HG03575 (cell line): ENCODE results near the gene TOM1.

Experiments used
- ATAC-seq: cut with Tn5 transposase; IDR thresholded peaks from one replicate; pipeline ENCODE4 v1.9.1; 2021; ENCODE audit not compliant: unreplicated experiment, insufficient number of reproducible peaks, low FRiP score; ENCODE audit errors: extremely low read depth

TOM1 gene

DNA sequence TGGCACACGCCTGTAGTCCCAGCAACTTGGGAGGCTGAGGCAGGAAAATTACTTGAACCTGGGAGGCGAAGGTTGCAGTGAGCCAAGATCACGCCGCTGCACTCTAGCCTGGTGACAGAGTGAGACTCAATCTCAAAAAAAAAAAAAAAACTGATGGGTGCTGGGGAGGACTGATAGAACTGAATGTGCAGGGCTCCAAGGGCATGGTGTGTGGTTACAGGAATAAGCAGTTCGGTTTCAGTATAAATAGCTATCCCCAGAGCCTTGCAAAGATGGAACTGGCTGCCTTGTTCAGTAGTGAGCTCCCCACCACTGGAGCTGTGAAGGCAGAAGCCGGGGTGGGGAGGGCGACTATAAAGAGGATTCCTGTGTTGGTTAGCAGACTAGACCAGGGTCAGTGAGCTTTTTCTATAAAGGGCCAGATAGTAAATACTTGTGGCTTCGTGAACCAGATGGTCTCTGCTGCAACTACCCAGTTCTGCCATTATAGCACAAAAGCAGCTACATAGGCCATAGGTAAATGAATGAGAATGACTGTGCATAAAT is 5.9 kb downstream of the TOM1 start:
- ATAC-seq = no peak

DNA sequence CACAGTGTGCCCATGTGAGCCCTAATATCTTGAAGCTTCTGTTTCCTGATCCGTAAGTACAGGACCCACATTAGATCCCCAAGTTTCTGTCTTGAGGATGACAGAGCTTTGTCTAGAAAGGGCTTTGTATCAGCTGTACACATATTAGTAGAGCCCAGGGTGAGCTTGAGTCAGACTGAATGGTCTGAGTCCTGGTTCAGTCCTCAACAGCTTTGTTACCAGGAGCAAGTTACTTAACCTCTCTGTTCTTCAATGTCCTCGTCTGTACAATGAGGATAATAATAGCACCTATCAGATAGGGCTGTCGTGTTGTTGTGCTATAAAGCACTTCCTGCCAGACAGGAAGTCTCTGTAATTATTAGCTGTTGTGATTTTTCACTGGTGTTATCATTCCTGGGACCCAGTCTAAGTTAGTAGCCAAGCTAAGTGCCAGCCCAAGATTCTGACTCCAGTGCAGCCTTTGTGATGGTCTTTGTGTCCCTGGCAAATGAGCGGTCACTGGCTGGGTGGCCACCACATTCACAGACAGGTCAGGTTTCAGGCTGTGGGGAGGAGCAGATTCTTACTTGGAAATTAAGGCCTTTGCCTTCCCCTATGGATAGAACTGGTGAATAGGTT is 6.8 kb downstream of the TOM1 start:
- ATAC-seq = no peak

DNA sequence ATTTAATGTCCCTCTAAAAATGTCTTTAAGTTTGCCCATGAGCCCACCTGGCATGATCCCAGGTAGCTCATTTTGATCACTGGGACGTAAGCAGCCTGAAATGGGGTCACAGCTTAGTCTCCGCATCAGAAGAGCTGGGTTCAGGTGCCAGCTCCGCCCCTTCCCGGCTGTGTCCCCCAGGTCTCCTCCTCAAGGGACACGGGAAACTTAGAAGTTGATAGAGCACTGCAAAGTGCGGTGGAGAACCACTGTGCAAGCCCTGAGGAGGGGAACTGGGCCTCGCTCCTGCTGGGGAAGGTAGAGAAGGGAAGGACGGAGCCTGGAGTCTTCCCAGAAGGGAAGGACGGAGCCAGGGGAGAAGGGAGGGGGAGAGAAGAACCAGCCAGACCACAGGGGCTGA is 7.7 kb downstream of the TOM1 start:
- ATAC-seq = no peak

DNA sequence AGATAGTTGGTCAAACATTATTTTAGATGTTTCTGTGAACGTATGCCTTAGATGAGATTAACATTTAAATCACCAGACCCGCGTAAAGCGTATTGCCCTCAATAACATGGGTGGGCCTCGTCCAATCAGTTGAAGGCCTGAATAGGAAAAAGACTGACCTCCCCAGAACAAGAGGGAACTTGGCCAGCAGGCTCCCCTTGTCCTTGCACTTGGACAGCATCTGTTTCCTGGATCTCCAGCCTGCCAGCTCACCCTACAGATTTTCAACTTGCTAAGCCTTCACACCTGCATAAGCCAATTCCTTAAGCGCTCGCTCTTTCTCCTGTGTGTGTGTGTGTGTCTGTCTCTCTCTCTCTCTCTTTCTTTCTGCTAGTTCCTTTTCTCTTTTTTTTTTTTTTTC is 8.2 kb downstream of the TOM1 start:
- no peak for ATAC-seq

DNA sequence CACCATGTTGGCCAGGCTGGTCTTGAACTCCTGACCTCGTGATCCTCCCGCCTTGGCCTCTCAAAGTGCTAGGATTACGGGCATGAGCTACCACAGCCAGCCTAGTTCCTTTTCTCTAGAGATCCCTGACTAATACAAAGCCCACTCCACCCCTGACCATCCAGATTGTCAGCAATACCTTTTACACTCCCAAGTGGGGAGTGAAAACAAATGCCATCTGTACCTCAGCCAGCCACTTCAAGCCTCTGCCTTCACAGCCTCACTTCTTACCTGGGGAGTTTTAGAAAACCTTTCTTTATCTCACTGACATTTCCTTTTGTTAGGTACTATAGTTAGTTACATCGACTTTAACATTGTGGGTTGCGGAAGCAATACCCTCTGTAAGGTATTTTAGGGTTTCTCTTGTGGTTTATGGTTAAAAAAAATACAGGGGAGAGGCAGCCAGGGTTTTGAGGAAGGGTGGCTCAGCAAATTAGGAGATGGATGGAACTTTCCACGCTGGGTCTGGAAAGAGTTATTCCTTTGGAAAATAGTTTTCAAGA is 8.9 kb downstream of the TOM1 start:
- ATAC-seq = no peak

DNA sequence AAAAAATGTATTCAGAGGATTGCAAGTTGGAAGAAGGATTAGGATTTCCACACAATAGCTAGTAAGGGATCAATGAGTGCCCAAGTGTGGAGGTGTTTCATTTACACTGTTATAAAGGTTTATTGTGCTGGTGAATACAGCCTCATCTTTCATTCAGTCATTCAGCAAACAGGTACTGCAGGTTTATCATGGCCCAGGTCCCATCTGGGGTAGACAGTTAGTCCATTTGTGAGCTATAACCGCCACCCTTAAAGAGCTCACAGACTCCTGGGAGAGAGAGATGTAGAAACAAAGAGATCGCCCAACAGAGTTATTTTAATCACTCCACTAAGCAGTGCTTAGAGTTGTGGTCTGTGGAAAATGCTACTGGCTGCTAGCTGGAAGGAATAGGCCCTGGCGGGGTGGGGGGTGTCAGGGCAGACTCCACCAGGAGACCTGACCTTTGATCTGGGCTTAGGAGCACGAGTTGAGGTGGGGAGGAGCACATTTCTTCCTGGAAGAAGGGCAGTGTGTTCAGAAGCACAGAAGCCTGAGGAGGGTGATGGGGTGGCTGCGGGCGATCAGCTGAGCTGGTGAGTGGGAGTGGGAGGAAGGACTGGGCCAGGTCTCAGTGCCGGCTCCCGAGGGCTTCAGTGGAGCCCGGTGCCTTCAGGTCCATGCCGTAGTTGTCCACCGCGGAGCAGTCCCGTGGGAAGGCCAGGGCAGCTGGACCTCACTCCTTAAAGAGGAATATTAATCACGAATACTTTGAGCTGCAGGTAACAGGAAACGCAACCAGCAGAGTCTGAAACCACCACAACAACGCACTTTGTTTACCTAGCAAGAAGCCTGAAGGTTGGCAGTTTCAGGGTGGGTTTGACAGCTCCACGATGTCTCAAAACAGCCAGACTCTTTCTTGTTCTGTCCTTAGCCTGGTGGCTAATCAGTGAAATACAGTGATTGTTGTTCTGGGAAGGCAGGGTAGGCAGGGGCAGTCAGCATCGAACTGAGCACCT is 11.2 kb downstream of the TOM1 start:
- ATAC-seq = no peak

DNA sequence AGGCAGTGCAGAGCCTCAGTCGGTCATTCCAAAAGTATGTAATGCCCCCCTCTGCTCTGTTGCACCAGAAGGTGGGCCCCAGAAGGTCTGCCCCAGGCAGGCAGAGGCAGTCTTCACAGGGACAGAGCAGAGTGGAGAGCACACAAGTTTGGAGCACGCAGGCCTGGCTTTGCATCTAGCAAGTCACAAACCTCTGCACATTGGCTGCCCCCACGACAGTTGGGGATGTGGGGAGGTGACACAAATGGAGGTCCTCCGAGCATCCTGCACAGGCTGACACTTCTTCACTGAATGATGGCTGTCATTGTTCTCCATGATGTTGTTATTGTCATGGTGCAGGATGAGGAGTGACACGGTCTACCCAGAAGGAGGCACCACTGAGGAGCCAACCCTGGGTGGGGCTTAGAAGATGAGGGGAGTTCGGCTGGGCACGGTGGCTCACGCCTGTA is 11.9 kb downstream of the TOM1 start:
- ATAC-seq = no peak

DNA sequence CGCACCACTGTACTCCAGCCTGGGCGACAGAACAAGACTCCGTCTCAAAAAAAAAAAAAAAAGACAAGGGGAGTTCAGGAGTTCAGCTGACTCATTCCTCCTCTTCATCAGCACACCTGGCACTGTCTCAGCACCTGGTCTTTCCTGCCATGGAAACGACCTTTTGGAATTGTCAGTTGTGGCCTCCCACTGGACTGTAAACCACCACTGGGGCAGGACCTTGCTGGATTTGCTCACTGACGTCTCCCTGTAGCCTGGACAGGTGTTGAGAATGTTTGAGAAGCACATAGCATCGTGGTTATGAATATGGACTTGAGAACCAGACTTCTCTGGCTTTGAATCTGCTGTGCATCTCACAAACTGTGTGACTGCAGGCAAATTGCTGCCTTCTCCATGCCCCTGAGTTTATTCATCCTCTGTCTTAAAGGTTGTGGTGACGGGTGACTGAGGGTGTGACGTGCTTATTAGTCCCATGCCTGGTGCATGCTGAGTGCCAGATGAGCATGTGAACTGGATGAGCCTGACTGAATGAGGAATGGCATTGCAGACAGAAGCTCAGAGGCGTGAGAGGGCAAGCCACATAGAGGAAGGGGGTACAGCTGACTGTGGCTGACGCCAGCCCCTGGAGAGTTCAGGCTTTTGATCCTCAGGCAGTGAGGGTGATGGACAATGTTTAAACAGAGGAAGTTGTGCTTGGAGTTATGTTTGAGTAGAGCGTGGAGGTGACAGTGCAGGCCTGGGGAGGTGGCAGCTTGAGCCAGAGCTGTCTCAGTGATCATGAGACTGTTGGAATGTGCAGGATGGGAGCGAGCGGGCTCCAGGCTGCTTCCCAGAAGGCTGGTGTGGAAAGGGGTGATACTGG is 12.7 kb downstream of the TOM1 start:
- ATAC-seq = no peak

DNA sequence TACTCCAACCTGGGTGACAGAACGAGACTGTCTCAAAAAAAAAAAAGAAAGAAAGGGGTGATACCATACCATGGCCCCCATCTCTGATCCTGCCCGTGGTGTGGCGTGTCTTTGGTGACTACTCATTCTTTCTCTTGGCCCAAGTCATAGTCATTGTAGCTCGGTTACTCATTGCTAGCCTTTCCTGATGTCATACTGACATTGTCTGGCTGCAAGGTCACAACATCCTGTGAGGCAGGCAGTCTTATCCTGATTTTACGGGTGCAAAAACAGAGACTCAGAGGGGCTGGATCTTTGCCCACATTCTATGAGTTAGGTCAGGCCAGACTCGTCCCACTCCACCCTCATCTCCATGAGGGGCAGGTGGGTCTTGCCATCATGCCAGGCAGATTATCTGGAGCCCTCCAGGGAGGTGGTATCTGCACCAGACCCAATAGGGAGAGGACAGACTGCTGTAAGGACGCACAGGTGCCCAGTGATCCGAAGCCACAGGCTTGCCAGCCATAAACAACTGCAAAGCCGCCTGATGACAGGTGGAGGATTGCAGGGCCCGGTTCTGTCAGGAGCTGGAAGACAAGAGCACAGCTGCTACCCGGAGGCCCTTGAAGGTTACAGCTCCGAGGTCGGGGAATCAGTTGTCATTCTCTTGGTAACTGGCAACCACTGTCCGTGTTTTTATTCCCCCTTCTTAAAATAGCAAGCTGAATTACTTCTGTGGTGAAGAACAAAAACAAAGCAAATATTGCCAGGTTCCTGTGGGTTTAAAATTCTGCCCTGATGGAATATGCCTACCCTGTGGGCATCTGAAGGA is 13.8 kb downstream of the TOM1 start:
- no peak for ATAC-seq

DNA sequence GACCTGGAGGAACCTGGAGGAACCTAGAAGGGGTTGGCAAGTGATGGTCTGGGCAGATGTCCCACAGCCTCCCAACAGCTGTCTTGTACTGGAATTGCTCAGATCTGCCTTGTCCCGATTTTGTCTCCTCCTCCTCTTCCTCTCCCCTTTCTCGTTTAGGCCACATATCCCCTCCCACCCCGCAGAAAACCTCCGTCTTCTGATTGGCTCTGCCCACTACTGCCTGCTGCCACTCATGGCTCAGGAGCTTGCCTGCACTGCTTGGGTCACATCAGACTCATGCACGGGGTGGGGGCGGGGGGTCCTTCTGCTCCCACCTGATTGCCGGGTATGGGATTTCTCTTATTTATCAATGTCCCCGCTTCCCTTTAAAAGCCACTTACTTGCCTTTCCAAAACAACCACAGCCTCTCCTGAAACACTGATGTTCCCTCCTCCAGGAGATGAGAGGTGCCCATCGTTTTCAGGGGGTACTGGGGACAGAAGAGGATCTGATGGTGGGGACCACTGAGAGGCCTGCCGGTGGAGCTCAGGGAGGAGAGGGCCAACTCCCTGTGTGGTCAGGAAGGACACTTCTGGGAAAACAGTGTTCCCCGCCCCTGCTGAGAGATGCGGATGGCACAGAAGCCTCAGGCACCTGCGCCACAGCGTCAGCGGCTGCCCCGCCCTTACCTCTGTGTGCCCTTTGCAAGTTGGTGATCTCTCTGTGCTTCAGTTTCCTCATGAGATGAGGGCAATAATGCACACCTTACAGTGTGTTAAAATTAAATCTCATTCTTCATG is 14.7 kb downstream of the TOM1 start:
- ATAC-seq = no peak

DNA sequence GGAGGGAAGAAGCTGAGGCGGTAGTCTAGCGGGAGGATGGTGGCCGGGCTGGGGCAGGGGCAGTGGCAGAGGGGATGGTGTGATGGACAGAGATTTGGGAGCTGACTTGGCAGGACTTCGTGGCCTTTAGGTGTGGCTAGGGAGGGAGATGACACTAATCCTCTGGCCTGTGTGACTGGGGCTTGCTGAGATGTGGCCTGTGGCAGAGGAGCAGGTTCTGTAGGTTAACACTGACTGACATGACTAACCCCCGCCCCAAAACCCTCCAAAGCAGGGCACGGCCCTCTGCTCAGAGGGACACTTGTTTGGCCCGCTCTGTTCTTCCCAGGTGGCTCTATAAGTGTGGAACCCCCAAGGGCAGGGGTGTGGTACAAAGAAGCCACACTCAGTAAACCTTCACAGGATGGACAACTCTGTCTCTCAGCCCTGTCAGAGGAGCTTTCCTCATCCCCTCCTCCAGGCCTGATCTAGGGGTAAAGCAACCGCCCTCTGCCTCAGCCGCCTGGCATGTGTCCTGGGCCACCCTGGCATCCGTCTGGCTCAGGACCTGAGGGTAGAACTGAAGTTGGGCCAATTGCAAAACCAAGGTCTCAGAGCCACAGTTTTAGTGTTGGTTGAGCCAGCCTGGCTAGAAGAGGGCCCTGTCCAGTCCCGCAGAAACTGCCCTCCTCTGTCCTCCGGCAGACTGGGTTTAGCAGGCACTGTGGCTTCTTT is 15.6 kb downstream of the TOM1 start:
- no peak for ATAC-seq

DNA sequence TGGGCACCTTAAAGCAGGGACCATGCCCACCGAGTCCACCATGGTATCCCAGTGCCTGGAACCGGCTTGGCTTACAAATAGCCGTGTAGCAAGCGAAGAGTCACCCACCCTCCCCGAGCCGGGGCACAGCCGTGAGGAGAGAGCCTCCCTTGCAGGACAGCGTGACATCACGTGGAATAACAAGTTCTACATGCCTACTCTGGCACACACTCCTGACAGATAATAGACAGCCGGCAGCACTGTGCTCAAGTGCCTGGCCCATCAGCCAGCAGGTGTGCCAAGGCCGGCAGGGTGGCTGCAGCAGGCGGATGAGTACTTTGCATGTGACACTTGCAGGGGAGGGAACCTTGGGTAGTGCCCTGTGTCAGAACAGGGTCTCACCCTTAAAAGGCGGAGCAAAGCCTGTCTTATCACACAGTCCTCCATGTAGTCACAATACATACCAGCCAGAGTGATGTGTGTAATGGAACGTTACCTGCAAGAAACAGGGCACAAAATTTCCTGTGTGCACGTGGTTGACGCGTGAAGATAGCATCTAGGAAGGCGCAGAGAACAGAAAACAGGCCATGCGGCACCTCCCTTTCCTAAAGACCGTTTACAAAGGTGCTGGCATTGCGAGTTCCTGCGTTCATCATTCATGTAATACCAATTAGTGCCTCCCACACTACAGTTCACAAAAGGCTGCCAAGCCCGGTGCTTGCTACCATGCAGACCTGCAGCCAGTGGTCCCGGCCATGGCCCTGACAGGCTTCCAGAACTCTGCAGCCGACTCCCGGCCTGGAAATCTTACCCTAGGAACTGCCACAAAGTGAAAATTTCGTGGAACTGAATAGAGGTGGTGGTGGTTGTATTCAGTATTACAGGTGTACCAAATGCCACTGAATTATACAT is 16.4 kb downstream of the TOM1 start:
- no peak for ATAC-seq

DNA sequence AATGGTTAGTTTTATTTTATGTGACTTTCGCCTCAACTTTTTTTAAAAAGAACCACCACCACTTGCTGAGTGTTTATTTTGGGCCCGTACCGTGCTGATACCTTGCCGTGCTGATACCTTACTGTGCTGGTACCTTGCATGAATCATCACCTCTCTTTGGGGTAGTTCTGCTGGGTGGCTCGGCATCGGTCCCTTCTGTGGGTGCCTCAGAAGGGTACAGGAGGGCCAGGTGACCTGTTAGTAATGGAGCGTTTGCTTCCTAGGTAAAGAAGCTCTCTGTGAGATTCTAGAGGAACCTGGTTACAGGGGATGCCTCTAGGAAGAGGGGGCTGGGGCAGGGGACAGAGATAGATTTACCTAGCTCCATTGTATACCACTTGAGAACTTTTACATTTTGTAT is 17.1 kb downstream of the TOM1 start:
- ATAC-seq = no peak

DNA sequence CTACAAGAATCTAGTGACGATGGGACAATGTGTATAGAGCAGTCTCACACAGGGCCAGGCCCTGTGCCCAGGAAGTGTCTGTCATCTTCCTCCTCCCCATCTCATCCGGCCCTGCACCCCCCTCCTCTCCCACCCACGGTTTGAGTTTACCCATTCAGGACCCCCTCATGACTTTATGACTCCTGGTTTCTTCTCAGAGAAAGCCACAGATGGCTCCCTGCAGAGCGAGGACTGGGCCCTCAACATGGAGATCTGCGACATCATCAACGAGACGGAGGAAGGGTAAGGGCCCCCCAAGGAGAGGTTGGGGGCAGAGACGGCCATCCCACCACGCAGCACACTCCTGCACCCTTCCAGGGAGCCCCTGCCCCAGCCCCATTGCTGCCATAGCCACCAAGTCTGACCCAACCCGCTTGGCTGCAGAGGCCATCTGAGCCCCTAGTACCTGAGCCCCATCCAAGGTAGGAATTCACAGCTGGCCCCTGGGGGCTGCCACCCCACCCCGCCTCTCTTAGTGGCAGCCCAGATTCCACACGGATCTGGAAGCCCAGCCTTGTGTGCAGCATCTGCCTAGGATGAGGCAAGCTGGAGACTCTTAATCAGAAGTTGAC is 18.1 kb downstream of the TOM1 start:
- no peak for ATAC-seq

DNA sequence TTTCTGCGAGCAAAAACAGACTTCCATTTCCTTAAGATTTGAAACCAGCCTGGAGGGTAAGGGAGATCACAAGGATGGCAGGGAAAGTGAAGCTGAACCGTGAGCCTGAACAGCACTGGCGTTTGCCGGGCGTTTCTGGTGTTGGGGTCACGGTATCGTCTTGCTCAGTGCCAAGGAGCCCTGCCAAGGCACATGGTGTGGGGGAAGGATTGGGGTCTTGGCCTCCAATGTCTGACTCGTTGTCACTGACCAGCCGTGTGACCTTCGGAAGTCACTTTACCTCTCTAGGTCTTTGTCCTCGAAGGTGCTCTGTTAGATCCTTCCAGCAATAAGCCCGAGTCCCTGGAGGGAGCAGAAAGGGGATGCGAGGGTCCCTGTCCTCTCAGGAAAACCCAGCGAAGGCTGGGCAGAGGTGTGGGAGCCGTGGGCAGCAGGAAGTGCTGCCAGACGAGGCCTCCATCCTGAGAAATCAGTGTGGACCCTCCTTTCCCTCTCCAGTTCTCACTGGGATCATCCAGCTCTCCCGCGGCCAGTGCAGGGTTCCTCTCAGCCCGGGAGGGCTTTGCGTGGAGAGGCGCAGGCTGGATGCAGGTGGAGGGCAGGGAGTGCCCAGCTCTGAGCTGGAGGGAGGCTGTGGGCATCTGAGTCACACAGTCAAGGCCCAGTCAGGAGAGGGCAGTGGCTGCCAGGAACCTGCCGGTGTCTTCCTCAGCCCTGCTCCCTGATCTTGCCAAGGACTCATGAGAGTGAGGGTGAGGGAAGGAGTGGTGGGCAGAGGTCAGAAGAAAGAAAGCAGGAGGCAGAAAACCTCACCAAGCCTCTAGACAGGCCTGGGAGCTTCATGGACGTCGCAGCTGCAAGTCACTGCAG is 18.9 kb downstream of the TOM1 start:
- no peak for ATAC-seq
